Esophagus squamous epithelium (tissue), 4 donors: ENCODE data around the gene DICER1.

Source experiments
- POLR2A ChIP-seq, 4 donors: fragments of 450-650 bp; IDR thresholded peaks; one replicate each; pipeline ENCODE4 v1.6.1; 2017; ENCODE audit warnings: antibody characterized with exemption in 4 of 4, mild to moderate bottlenecking in 4 of 4, moderate library complexity in 3 of 4
- TF ChIP-seq, protein P1 (sequence below), 6 experiments: fragments of 450-650 bp in 4 of 6; fragments of 200-600 bp in 2 of 6; sonication (generic) in 2 of 6; IDR thresholded peaks; one replicate each; pipeline ENCODE4 v1.5.1; 2016 to 2019; ENCODE audit warnings: antibody characterized with exemption in 6 of 6, mild to moderate bottlenecking in 4 of 6, moderate library complexity in 4 of 6

DNA sequence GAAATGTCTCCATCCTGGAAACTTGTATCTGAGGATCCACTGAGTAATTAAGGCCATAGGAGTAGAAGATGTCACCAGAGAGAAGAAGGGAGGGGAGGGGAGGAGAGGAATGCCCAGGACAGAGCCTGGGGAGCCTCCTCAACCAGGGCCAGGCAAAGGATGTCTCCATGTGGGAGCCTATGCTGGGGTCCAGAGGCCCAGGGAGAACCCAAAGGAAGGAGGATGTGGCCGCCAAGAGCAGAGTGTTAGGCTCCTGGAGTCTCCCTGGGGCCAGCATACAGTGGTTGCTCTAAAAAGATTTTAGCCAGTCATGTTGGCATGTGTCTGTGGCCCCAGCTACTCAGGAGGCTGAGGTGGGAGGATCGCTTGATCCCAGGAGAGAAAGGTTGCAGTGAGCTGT is 92.6 kb downstream of the DICER1 start:
- TF ChIP-seq, protein P1, sequence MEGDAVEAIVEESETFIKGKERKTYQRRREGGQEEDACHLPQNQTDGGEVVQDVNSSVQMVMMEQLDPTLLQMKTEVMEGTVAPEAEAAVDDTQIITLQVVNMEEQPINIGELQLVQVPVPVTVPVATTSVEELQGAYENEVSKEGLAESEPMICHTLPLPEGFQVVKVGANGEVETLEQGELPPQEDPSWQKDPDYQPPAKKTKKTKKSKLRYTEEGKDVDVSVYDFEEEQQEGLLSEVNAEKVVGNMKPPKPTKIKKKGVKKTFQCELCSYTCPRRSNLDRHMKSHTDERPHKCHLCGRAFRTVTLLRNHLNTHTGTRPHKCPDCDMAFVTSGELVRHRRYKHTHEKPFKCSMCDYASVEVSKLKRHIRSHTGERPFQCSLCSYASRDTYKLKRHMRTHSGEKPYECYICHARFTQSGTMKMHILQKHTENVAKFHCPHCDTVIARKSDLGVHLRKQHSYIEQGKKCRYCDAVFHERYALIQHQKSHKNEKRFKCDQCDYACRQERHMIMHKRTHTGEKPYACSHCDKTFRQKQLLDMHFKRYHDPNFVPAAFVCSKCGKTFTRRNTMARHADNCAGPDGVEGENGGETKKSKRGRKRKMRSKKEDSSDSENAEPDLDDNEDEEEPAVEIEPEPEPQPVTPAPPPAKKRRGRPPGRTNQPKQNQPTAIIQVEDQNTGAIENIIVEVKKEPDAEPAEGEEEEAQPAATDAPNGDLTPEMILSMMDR (IDR thresholded peaks at IDR 0.05) = no peak
- no peak for TF ChIP-seq POLR2A (IDR thresholded peaks at IDR 0.05)
